ENCODE measurements around the gene NTN5.

- TF ChIP-seq ZSCAN29 (IDR thresholded peaks at IDR 0.05) (no peak), KAT8 (IDR thresholded peaks at IDR 0.05; ENCODE audit: low read depth) (no peak)
These were observed 30.5 kb upstream of the NTN5 start for GRCh38 chr19:48703316-48703715.
